ENCODE data around the gene CAPN5.
"Not testable (repeated sequence)": the region's sequence is repeated elsewhere in the genome, so short reads cannot be mapped to it uniquely, and the experiment has no call there.

Gene CAPN5

GRCh38 chr11:77058900-77059299, 7.9 kb upstream of the CAPN5 start (continued):
- TF ChIP-seq TSHZ2 (CRISPR knock-in tag; IDR thresholded peaks at IDR 0.05) (no peak), ZFP30 (CRISPR knock-in tag; IDR thresholded peaks at IDR 0.05) (no peak), SNAI2 (CRISPR knock-in tag; IDR thresholded peaks at IDR 0.05) (no peak)

- TF ChIP-seq ZNF70 (CRISPR knock-in tag; IDR thresholded peaks at IDR 0.05) (no peak), ISL1 (CRISPR knock-in tag; IDR thresholded peaks at IDR 0.05) (no peak), GLIS3 (CRISPR knock-in tag; IDR thresholded peaks at IDR 0.05) (no peak), ZC3H10 (CRISPR knock-in tag; IDR thresholded peaks at IDR 0.05) (no peak), BACH2 (CRISPR knock-in tag; IDR thresholded peaks at IDR 0.05; ENCODE audit: borderline replicate concordance) (no peak), TCF4 (CRISPR knock-in tag; IDR thresholded peaks at IDR 0.05; ENCODE audit: borderline replicate concordance) (no peak)
- no peak for ATAC-seq
Observed at GRCh38 chr11:77059806-77060205, 7.0 kb upstream of the CAPN5 start.

- ATAC-seq = no peak
- no peak for TF ChIP-seq ISL1 (CRISPR knock-in tag; IDR thresholded peaks at IDR 0.05)
- no peak for TF ChIP-seq TOX (CRISPR knock-in tag; IDR thresholded peaks at IDR 0.05; ENCODE audit: borderline replicate concordance)
- no peak for TF ChIP-seq ARNTL (CRISPR knock-in tag; IDR thresholded peaks at IDR 0.05; ENCODE audit: borderline replicate concordance, low read depth)
- no peak for TF ChIP-seq BACH2 (CRISPR knock-in tag; IDR thresholded peaks at IDR 0.05; ENCODE audit: borderline replicate concordance)
- no peak for TF ChIP-seq ZNF565 (CRISPR knock-in tag; conservative IDR thresholded peaks at IDR 0.05; ENCODE audit: low read depth)
- TF ChIP-seq OSR1 (CRISPR knock-in tag; IDR thresholded peaks at IDR 0.05) = no peak
- no peak for TF ChIP-seq CSRNP3 (CRISPR knock-in tag; IDR thresholded peaks at IDR 0.05)
- no peak for TF ChIP-seq POU6F1 (CRISPR knock-in tag; IDR thresholded peaks at IDR 0.05; ENCODE audit: borderline replicate concordance, low read depth)
- TF ChIP-seq ESRRG (CRISPR knock-in tag; IDR thresholded peaks at IDR 0.05) = no peak
- TF ChIP-seq TCF4 (CRISPR knock-in tag; IDR thresholded peaks at IDR 0.05; ENCODE audit: borderline replicate concordance) = no peak
- TF ChIP-seq ZNF70 (CRISPR knock-in tag; IDR thresholded peaks at IDR 0.05) = no peak
- no peak for TF ChIP-seq CREB5 (CRISPR knock-in tag; IDR thresholded peaks at IDR 0.05; ENCODE audit: low read depth)
Observed at GRCh38 chr11:77060234-77060633, 6.5 kb upstream of the CAPN5 start.

- ATAC-seq = not testable (repeated sequence)
Observed at GRCh38 chr11:77061258-77061657, 5.5 kb upstream of the CAPN5 start.

GRCh38 chr11:77062924-77063323, 3.8 kb upstream of the CAPN5 start:
- ATAC-seq = no peak
- no peak for TF ChIP-seq PPARA (CRISPR knock-in tag; IDR thresholded peaks at IDR 0.05; ENCODE audit: borderline replicate concordance)
- no peak for TF ChIP-seq CSDC2 (CRISPR knock-in tag; IDR thresholded peaks at IDR 0.05)
- no peak for TF ChIP-seq TSHZ2 (CRISPR knock-in tag; IDR thresholded peaks at IDR 0.05)
- no peak for TF ChIP-seq ESRRG (CRISPR knock-in tag; IDR thresholded peaks at IDR 0.05)
- no peak for TF ChIP-seq ZC3H10 (CRISPR knock-in tag; IDR thresholded peaks at IDR 0.05)
- no peak for TF ChIP-seq ISL1 (CRISPR knock-in tag; IDR thresholded peaks at IDR 0.05)
- TF ChIP-seq TCF4 (CRISPR knock-in tag; IDR thresholded peaks at IDR 0.05; ENCODE audit: borderline replicate concordance) = no peak
- no peak for TF ChIP-seq SNAI2 (CRISPR knock-in tag; IDR thresholded peaks at IDR 0.05)
- TF ChIP-seq ZNF8 (CRISPR knock-in tag; IDR thresholded peaks at IDR 0.05) = no peak
- TF ChIP-seq ZFP3 (CRISPR knock-in tag; IDR thresholded peaks at IDR 0.05) = no peak
- TF ChIP-seq RARB (CRISPR knock-in tag; IDR thresholded peaks at IDR 0.05) = no peak
- no peak for TF ChIP-seq OSR1 (CRISPR knock-in tag; IDR thresholded peaks at IDR 0.05)
- TF ChIP-seq TOX (CRISPR knock-in tag; IDR thresholded peaks at IDR 0.05; ENCODE audit: borderline replicate concordance) = no peak
- no peak for TF ChIP-seq GLIS3 (CRISPR knock-in tag; IDR thresholded peaks at IDR 0.05)
- no peak for TF ChIP-seq ZNF565 (CRISPR knock-in tag; conservative IDR thresholded peaks at IDR 0.05; ENCODE audit: low read depth)
- no peak for TF ChIP-seq ZFP30 (CRISPR knock-in tag; IDR thresholded peaks at IDR 0.05)
- no peak for TF ChIP-seq ZNF70 (CRISPR knock-in tag; IDR thresholded peaks at IDR 0.05)
- no peak for TF ChIP-seq ARNTL (CRISPR knock-in tag; IDR thresholded peaks at IDR 0.05; ENCODE audit: borderline replicate concordance, low read depth)

Data from SK-N-SH treated with all-trans-retinoic acid at 6 μM for 48 hours (cell line).